IPS DF 6.9 (cell line): ENCODE measurements around the gene FERMT3.

Source experiments
- DNase-seq: peaks from one replicate; pipeline ENCODE4 v3.0.0-alpha.2; 2013; ENCODE audit warnings: low read depth, low spot score
- H3K27ac ChIP-seq: one replicate; pipeline ENCODE4 v1.5.1; 2013; ENCODE audit warnings: low read length, control low read depth
- H3K27me3 ChIP-seq: 2 replicates; pipeline ENCODE4 v1.6.1; 2013; ENCODE audit warnings: mild to moderate bottlenecking, low read length; ENCODE audit not compliant: control insufficient read depth, insufficient read depth
- H3K36me3 ChIP-seq: 2 replicates; pipeline ENCODE4 v1.6.1; 2013; ENCODE audit warnings: low read length; ENCODE audit not compliant: control insufficient read depth, insufficient read depth
- H3K4me1 ChIP-seq: 2 replicates; pipeline ENCODE4 v1.6.1; 2013; ENCODE audit warnings: low read length; ENCODE audit not compliant: control insufficient read depth, insufficient read depth
- H3K4me3 ChIP-seq: 2 replicates; pipeline ENCODE4 v1.5.1; 2013; ENCODE audit warnings: mild to moderate bottlenecking, low read length
- H3K9me3 ChIP-seq: 2 replicates; pipeline ENCODE4 v1.6.1; 2013; ENCODE audit warnings: low read length, inconsistent platforms; ENCODE audit not compliant: control insufficient read depth, insufficient read depth
- WGBS: extraction: QIAGEN DNeasy Blood & Tissue Kit; methylation state at CpG from one replicate; pipeline ENCODE4 v1.1.7; 2013; ENCODE audit warnings: mixed read lengths, missing lambda C conversion rate; ENCODE audit not compliant: insufficient read length, insufficient coverage; 5-methylcytosine and 5-hydroxymethylcytosine counted together

Gene FERMT3

DNA sequence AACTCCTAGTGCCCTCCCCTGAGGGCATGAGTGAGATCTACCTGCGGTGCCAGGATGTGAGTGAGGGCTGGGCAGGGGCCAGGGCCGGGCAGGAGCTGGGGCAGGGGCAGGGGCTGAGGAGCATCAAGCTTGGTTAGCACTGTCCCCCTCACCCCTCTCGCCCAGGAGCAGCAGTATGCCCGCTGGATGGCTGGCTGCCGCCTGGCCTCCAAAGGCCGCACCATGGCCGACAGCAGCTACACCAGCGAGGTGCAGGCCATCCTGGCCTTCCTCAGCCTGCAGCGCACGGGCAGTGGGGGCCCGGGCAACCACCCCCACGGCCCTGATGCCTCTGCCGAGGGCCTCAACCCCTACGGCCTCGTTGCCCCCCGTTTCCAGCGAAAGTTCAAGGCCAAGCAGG, 13.8 kb downstream of the FERMT3 start:
- no CpG with 5 or more reads among the region's 17 CpGs for WGBS
- Histone ChIP-seq H3K27me3 (no peaks in the 10 kb centered on the region), H3K36me3 (peaks cover 16% of the 10 kb centered on the region; the same call in 1 of the 2 replicates), H3K27ac (no peak overlapping the region), H3K4me1 (peaks cover 2% of the 10 kb centered on the region; the same call in 1 of the 2 replicates), H3K4me3 (no peak overlapping the region), H3K9me3 (no peaks in the 10 kb centered on the region)
- DNase-seq: no peak

DNA sequence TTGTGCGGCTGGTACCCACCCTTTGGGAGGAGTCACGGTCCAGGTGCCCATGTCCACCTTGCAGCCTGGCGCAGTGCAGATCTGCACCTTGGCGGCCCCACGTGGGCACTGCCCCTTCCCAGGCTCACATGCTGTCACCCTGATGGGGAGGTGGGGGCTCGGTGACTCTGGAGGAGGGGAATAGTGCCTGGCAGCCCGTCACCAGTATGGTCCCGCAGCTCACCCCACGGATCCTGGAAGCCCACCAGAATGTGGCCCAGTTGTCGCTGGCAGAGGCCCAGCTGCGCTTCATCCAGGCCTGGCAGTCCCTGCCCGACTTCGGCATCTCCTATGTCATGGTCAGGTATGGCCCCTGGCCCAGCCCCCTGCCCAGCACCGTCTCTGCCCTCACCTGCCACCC, 14.3 kb downstream of the FERMT3 start:
- WGBS: no CpG with 5 or more reads among the region's 14 CpGs
- Histone ChIP-seq H3K27me3 (no peaks in the 10 kb centered on the region), H3K36me3 (peaks cover 16% of the 10 kb centered on the region; the same call in 1 of the 2 replicates), H3K4me1 (peaks cover 2% of the 10 kb centered on the region; the same call in 1 of the 2 replicates), H3K4me3 (no peak overlapping the region), H3K27ac (no peak overlapping the region), H3K9me3 (no peaks in the 10 kb centered on the region)
- no peak for DNase-seq

DNA sequence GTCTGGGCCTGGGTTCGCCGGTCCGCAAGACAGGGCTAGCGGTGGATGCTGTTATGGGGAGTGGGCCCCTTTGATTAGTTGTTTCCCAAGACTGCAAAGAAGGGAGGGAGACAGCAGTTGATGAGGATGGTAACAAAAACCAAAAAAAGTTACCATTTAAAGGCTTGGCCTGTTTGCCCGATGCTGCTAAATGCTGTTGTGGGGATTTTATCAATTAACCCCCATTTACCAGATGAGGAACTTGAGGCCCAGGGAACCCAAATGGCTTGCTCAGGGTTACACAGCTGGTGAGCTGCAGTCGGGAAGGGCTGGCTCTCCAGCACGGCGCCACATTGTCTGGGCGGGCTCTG, 16.1 kb downstream of the FERMT3 start:
- WGBS: no CpG with 5 or more reads among the region's 9 CpGs
- DNase-seq: no peak
- H3K36me3 ChIP-seq: peaks cover 16% of the 10 kb centered on the region; the same call in 1 of the 2 replicates

DNA sequence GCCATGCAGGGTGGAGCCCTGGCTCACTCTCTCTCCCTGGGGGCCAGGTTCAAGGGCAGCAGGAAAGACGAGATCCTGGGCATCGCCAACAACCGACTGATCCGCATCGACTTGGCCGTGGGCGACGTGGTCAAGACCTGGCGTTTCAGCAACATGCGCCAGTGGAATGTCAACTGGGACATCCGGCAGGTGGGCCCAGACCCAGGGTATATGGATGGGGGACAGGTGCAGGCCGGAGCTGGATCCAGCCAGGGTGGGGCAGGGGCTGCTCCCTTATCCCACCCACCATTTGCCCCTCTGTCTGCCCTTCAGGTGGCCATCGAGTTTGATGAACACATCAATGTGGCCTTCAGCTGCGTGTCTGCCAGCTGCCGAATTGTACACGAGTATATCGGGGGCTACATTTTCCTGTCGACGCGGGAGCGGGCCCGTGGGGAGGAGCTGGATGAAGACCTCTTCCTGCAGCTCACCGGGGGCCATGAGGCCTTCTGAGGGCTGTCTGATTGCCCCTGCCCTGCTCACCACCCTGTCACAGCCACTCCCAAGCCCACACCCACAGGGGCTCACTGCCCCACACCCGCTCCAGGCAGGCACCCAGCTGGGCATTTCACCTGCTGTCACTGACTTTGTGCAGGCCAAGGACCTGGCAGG, 16.6 kb downstream of the FERMT3 start:
- WGBS: no CpG with 5 or more reads among the region's 24 CpGs
- H3K36me3 ChIP-seq: peaks cover 16% of the 10 kb centered on the region; the same call in 1 of the 2 replicates

More for the DNA sequence above, 16.1 kb downstream of the FERMT3 start:
- no peaks in the 10 kb centered on the region for H3K9me3 ChIP-seq
- no peak overlapping the region for H3K27ac ChIP-seq
- H3K27me3 ChIP-seq: no peaks in the 10 kb centered on the region
- peaks cover 4% of the 10 kb centered on the region for H3K4me1 ChIP-seq
- no peak overlapping the region for H3K4me3 ChIP-seq

DNA sequence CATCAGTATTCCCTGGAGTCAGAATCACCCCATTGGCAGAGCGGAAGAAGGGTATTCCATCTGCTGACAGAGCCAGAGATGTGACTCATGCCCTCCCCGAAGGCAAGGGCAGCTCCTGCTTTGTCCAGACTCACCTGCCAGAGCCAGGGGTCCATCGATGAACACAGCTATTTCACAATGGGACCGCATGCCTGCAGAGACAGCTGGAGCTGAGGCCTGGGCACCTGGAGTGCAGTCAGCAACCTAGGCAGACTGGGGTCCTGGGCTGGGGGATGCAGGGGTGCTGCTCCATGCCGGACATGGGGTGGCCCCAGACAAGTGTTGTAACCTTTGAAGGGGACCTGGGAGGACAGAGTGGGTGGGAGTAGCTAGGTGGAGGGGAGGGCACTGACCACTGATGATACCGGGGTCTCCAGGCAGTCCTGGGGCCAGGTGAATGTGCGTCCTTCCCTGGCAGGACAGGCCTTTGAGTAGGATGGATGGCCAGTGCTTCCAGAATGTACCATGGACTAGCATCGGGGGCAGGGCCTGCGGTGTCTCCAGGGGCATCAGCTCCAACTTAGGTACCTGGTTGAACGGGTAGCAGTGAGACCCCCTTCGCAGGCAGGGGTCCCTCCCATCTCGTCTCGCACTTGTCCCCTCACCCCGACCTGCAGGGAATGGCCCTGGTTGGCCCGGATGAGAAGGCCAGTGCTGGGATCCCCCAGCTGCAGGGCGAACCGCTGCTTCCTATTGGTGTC, 17.8 kb downstream of the FERMT3 start:
- no CpG with 5 or more reads among the region's 17 CpGs for WGBS
- no peak overlapping the region for H3K4me3 ChIP-seq
- peaks cover 4% of the 10 kb centered on the region for H3K4me1 ChIP-seq
- no peaks in the 10 kb centered on the region for H3K9me3 ChIP-seq
- H3K36me3 ChIP-seq: peaks cover 10% of the 10 kb centered on the region; the same call in 1 of the 2 replicates
- no peaks in the 10 kb centered on the region for H3K27me3 ChIP-seq
- DNase-seq: no peak
- H3K27ac ChIP-seq: no peak overlapping the region

More for the DNA sequence above, 16.6 kb downstream of the FERMT3 start:
- no peaks in the 10 kb centered on the region for H3K9me3 ChIP-seq
- no peak overlapping the region for H3K27ac ChIP-seq
- no peaks in the 10 kb centered on the region for H3K27me3 ChIP-seq
- H3K4me3 ChIP-seq: no peak overlapping the region
- peaks cover 4% of the 10 kb centered on the region for H3K4me1 ChIP-seq
- DNase-seq: no peak

DNA sequence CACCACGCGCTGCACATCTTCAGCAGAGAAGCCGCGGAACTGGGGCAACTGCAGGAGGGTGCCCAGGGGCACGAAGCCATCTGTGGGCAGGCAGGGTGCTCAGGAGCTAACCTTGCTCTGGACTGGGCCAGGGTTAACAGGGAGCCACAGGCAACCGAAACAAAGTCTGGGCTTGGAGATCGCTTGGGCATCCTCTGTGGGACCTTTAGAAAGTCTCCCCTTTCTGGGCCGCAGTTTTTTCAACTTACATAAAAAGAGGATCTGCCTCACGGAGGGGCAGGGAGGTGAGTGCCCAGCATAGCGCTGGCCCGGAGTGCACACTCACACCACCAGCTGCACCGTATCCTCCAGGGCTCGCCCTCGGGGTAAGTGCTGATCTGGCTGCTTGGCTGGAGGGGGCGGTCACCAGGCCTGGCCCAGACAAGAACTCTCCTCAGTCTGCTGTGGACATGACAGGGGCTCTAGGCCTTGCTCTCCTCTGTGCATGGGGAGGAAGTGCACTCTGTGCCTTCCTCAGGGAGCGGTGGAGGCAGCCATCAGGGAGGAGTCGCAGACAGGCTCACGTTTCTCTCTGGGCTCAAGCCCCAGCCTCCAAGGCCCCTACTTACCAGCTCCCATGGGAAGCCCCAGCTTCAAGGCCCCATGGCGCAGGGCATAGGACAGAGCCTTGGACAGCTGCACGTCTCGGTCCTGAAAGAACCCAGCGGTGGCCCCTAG, 18.5 kb downstream of the FERMT3 start:
- Histone ChIP-seq H3K9me3 (no peaks in the 10 kb centered on the region), H3K27ac (no peak overlapping the region), H3K27me3 (no peaks in the 10 kb centered on the region), H3K4me3 (peak overlapping the region; percentile 50; the same call in 1 of the 2 replicates), H3K36me3 (peaks cover 7% of the 10 kb centered on the region; the same call in 1 of the 2 replicates), H3K4me1 (peaks cover 4% of the 10 kb centered on the region; the same call in 1 of the 2 replicates)
- no peak for DNase-seq
- WGBS: no CpG with 5 or more reads among the region's 22 CpGs

DNA sequence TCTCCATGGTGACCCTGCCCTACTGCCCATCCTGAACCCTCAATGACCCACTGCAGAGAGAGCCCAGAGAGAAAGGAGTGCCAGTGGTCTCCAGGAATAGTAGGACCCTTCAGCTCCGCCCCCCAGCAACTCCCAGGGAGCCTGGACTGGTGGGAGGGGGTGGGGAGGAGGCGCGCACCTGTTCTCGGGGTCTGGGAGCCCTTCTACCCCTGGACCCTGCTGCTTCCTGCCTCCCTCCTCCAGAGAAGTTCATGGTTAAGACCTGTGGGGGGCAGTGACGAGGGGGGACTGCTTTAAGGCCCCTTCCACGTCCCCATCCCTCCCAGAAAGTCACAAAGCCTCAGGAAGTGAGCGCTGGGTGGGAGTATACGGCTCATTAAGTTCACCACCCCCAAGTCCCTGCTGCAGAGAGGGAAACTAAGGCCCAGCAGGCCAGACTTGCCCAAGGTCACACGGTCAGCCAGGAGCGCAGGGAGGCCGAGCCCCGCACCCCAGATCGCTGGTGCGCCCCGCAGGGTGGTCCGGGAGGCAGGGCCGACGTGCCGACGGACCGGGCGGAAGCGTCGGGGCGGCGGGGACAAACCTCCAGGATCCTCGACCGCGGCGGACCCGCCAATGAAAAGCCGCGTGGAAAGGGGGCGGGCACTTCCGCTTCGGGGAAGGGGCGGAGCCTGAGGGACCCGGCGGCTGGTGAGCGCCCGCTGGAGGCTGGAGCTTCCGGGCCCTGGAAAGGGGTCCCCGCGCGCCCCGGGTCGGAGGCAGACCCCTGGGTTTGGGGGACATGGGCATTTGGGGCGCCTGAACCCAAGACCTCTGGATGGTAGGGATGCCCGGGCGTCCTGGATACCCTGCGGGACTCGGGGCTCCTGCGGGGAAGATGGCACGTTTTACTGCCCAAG, 19.3 kb downstream of the FERMT3 start, which contains the start of the genes NUDT22 and TRPT1:
Gene NUDT22, plus strand, starts transcription at position 667 of the 899 bp plus-strand sequence. CDS start 379 bp downstream, outside the sequence.
Gene TRPT1, minus strand, starts transcription at position 579 of the 899 bp plus-strand sequence. Its CDS starts 326 bp downstream, at position 253.
- no peak for DNase-seq
- Histone ChIP-seq H3K27ac (no peak within 1 kb of the TSS), H3K4me3 (peak within 1 kb of the TSS; percentile 50), H3K9me3 (no peaks in the 10 kb centered on the region), H3K36me3 (no peaks in the 10 kb centered on the region; the same call in 1 of the 2 replicates), H3K4me1 (peaks cover 4% of the 10 kb centered on the region; the same call in 1 of the 2 replicates), H3K27me3 (no peaks in the 10 kb centered on the region)
- no CpG with 5 or more reads among the region's 54 CpGs for WGBS

DNA sequence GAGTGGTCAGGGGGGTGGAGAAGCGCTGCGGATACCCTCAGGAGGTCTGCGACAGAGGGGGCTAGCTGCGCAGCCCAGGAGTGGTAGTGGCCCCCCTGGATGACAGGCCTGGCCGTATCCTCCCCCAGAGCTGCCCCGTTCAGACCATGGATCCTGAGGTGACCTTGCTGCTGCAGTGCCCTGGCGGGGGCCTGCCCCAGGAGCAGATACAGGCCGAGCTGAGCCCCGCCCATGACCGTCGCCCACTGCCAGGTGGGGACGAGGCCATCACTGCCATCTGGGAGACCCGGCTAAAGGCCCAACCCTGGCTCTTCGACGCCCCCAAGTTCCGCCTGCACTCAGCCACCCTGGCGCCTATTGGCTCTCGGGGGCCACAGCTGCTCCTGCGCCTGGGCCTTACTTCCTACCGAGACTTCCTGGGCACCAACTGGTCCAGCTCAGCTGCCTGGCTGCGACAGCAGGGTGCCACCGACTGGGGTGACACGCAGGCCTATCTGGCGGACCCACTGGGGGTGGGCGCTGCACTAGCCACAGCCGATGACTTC, 20.1 kb downstream of the FERMT3 start:
- no peak for DNase-seq
- H3K9me3 ChIP-seq: no peaks in the 10 kb centered on the region
- no CpG with 5 or more reads among the region's 26 CpGs for WGBS
- H3K36me3 ChIP-seq: no peaks in the 10 kb centered on the region
- peaks cover 4% of the 10 kb centered on the region; the same call in 1 of the 2 replicates for H3K4me1 ChIP-seq
- H3K27ac ChIP-seq: no peak overlapping the region
- H3K27me3 ChIP-seq: no peaks in the 10 kb centered on the region
- peak overlapping the region; percentile 50 for H3K4me3 ChIP-seq

DNA sequence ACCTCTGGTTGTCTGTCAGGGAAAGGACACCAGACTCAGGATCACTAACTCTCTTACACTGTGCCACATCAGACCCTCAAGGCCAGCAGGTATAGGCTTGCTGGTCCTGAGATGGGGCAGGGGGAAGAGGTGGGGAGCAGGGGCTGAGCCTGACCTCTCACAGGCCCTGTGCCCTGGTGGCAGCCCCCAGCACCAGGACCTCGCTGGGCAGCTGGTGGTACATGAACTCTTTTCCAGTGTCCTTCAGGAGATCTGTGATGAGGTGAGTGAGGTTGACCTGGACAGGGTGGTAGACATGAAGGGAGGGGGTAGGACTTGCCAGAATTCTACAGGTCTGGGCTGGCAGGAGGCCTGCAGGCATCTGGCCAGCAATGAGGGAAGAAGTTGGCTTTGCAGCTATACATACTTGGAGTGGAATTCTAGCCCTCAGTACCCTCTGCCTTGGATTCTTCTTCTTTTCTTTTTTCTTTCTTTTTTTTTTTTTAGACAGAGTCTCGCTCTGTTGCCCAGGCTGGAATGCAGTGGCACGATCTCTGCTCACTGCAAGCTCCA, 21.0 kb downstream of the FERMT3 start:
- peaks cover 4% of the 10 kb centered on the region; the same call in 1 of the 2 replicates for H3K4me1 ChIP-seq
- no peak overlapping the region for H3K27ac ChIP-seq

More for the DNA sequence above, 21.0 kb downstream of the FERMT3 start:
- no peaks in the 10 kb centered on the region for H3K36me3 ChIP-seq
- H3K27me3 ChIP-seq: no peaks in the 10 kb centered on the region
- WGBS: no CpG with 5 or more reads among the region's 3 CpGs
- H3K9me3 ChIP-seq: no peaks in the 10 kb centered on the region
- no peak overlapping the region for H3K4me3 ChIP-seq
- DNase-seq: no peak
